GM12874 (cell line): ENCODE measurements around the gene PSMD14.

ENCODE experiments used
- TF ChIP-seq, protein P1 (sequence below): IDR thresholded peaks from 2 replicates; pipeline ENCODE4 v1.5.1; 2011; ENCODE audit warnings: low read depth, mild to moderate bottlenecking, control low read depth, low read length, moderate library complexity; ENCODE audit not compliant: insufficient read depth

Gene PSMD14

GRCh38 chr2:161353543-161353942, 45.3 kb downstream of the PSMD14 start:
- TF ChIP-seq, protein P1, sequence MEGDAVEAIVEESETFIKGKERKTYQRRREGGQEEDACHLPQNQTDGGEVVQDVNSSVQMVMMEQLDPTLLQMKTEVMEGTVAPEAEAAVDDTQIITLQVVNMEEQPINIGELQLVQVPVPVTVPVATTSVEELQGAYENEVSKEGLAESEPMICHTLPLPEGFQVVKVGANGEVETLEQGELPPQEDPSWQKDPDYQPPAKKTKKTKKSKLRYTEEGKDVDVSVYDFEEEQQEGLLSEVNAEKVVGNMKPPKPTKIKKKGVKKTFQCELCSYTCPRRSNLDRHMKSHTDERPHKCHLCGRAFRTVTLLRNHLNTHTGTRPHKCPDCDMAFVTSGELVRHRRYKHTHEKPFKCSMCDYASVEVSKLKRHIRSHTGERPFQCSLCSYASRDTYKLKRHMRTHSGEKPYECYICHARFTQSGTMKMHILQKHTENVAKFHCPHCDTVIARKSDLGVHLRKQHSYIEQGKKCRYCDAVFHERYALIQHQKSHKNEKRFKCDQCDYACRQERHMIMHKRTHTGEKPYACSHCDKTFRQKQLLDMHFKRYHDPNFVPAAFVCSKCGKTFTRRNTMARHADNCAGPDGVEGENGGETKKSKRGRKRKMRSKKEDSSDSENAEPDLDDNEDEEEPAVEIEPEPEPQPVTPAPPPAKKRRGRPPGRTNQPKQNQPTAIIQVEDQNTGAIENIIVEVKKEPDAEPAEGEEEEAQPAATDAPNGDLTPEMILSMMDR, result no peak

GRCh38 chr2:161354106-161354505, 45.9 kb downstream of the PSMD14 start:
- TF ChIP-seq, protein P1, result no peak

GRCh38 chr2:161355106-161355505, 46.9 kb downstream of the PSMD14 start:
- TF ChIP-seq, protein P1, result no peak

GRCh38 chr2:161355983-161356382, 47.8 kb downstream of the PSMD14 start:
- TF ChIP-seq, protein P1, result no peak

- TF ChIP-seq, protein P1, result no peak
Observed at GRCh38 chr2:161357097-161357496, 48.9 kb downstream of the PSMD14 start.

- TF ChIP-seq, protein P1, result no peak
Observed at GRCh38 chr2:161358838-161359237, 50.6 kb downstream of the PSMD14 start.

DNA sequence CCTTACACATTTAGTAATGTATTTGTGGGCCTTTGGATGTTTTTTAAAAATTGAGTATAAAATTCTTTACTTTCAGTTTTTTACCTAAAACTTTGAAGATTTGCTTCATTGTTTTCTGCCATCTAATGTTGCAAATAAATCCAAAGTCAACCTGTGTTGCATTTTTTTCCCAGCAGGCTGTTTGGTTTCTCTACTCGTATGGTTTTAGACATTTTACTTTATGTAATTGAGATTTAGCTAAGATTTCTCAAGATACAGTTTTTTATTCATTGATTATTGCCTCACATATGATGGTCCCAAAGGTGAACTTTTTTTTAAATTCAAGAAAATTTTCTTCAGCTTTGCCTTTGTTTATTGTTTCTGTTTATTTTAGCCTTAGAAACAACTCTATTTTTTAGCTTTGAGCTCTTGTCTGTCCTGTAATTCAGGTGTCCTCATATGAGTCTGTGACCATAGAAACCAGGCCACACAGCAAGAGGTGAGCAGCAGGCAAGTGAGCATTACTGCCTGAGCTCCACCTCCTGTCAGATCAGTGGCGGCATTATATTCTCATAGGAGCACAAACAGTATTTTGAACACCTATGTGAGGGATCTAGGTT, 54.4 kb downstream of the PSMD14 start:
- TF ChIP-seq, protein P1, result no peak
